Measurements from ENCODE around the gene ABHD10.

- no peak for TF ChIP-seq CTCF (conservative IDR thresholded peaks at IDR 0.05)
- no peak for TF ChIP-seq ZFX (IDR thresholded peaks at IDR 0.05)
Observed at GRCh38 chr3:112000966-112001365, 22.1 kb downstream of the ABHD10 start.
